ENCODE data around the gene TAX1BP1.
A peak's percentile ranks its signal among the peaks of the same experiment; 100 is the strongest.

GRCh38 chr7:27739909-27740448 lies at the start of gene TAX1BP1:
- TF ChIP-seq EZH2 (IDR thresholded peaks at IDR 0.05; ENCODE audit: low read depth, unreplicated experiment) (no peak), JUNB (IDR thresholded peaks at IDR 0.05; ENCODE audit: unreplicated experiment) (no peak), EZH2phosphoT487 (IDR thresholded peaks at IDR 0.05; ENCODE audit: unreplicated experiment) (no peak), POLR2AphosphoS5 (IDR thresholded peaks at IDR 0.05; ENCODE audit: low read depth) (peak; percentile 97), CREB1 (CRISPR knock-in tag; IDR thresholded peaks at IDR 0.05; ENCODE audit: low read depth) (peak; percentile 91), REST (IDR thresholded peaks at IDR 0.05; ENCODE audit: unreplicated experiment) (no peak), STAT1 (IDR thresholded peaks at IDR 0.05; ENCODE audit: unreplicated experiment) (no peak), NANOG (IDR thresholded peaks at IDR 0.05; ENCODE audit: borderline replicate concordance) (no peak), ZNF114 (CRISPR knock-in tag; IDR thresholded peaks at IDR 0.05) (no peak)
- TF ChIP-seq, protein P1, sequence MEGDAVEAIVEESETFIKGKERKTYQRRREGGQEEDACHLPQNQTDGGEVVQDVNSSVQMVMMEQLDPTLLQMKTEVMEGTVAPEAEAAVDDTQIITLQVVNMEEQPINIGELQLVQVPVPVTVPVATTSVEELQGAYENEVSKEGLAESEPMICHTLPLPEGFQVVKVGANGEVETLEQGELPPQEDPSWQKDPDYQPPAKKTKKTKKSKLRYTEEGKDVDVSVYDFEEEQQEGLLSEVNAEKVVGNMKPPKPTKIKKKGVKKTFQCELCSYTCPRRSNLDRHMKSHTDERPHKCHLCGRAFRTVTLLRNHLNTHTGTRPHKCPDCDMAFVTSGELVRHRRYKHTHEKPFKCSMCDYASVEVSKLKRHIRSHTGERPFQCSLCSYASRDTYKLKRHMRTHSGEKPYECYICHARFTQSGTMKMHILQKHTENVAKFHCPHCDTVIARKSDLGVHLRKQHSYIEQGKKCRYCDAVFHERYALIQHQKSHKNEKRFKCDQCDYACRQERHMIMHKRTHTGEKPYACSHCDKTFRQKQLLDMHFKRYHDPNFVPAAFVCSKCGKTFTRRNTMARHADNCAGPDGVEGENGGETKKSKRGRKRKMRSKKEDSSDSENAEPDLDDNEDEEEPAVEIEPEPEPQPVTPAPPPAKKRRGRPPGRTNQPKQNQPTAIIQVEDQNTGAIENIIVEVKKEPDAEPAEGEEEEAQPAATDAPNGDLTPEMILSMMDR (conservative IDR thresholded peaks at IDR 0.05; ENCODE audit: low read depth in 2 of 2) = no peak
- TF ChIP-seq, protein P2, sequence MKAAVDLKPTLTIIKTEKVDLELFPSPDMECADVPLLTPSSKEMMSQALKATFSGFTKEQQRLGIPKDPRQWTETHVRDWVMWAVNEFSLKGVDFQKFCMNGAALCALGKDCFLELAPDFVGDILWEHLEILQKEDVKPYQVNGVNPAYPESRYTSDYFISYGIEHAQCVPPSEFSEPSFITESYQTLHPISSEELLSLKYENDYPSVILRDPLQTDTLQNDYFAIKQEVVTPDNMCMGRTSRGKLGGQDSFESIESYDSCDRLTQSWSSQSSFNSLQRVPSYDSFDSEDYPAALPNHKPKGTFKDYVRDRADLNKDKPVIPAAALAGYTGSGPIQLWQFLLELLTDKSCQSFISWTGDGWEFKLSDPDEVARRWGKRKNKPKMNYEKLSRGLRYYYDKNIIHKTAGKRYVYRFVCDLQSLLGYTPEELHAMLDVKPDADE (IDR thresholded peaks at IDR 0.05) = 0 out of 2 replicates have a peak, but pooled peaks have one; percentile 33
